Mesenchymal stem cell (in vitro differentiated cells and primary cell): ENCODE measurements around the gene EVX2. TPM values are rescaled to one million over a fixed set of nuclear protein-coding genes. Genes with fewer than 3 reads are reported as not detected.

Experiments
- DNase-seq: peaks from one replicate; pipeline ENCODE4 v3.0.0-alpha.2; 2013
- H2AFZ ChIP-seq: one replicate; pipeline ENCODE4 v1.6.1; 2013; ENCODE audit warnings: low read depth, mild to moderate bottlenecking, control low read depth, inconsistent platforms, low read length, moderate library complexity
- H2AK5ac ChIP-seq: 2 replicates; pipeline ENCODE4 v1.6.1; 2013; ENCODE audit warnings: low read length, moderate library complexity, mild to moderate bottlenecking, inconsistent platforms; ENCODE audit not compliant: severe bottlenecking
- H2BK120ac ChIP-seq: one replicate; pipeline ENCODE4 v1.6.1; 2013; ENCODE audit warnings: low read depth, mild to moderate bottlenecking, inconsistent platforms, low read length, moderate library complexity
- H2BK12ac ChIP-seq, 2 experiments: one replicate each; pipeline ENCODE4 v1.6.1; 2013; ENCODE audit warnings: inconsistent platforms in 2 of 2, low read length in 2 of 2, mild to moderate bottlenecking in 2 of 2, moderate library complexity in 2 of 2, control low read depth in 1 of 2
- H2BK15ac ChIP-seq: one replicate; pipeline ENCODE4 v1.6.1; 2013; ENCODE audit warnings: mild to moderate bottlenecking, low read depth, inconsistent platforms; ENCODE audit not compliant: poor library complexity, severe bottlenecking
- H2BK5ac ChIP-seq: 2 replicates; pipeline ENCODE4 v1.6.1; 2013; ENCODE audit warnings: low read depth, mild to moderate bottlenecking, low read length, control low read depth, inconsistent platforms; ENCODE audit not compliant: poor library complexity, severe bottlenecking
- H3K14ac ChIP-seq, 2 experiments: one replicate each; pipeline ENCODE4 v1.6.1; 2013; ENCODE audit warnings: inconsistent platforms in 2 of 2, low read length in 2 of 2, control low read depth in 1 of 2, mild to moderate bottlenecking in 1 of 2, moderate library complexity in 1 of 2
- H3K18ac ChIP-seq, 2 experiments: one replicate each; pipeline ENCODE4 v1.6.1; 2013; ENCODE audit warnings: inconsistent platforms in 2 of 2, low read length in 2 of 2, control low read depth in 1 of 2, low read depth in 1 of 2, mild to moderate bottlenecking in 1 of 2
- H3K23ac ChIP-seq, 2 experiments: one replicate each; pipeline ENCODE4 v1.6.1; 2013; ENCODE audit warnings: inconsistent platforms in 2 of 2, low read length in 2 of 2, mild to moderate bottlenecking in 2 of 2, moderate library complexity in 2 of 2, control low read depth in 1 of 2
- H3K27ac ChIP-seq: 2 replicates; pipeline ENCODE4 v1.5.1; 2013; ENCODE audit warnings: mild to moderate bottlenecking, moderate library complexity, low read length, control low read depth, inconsistent platforms; ENCODE audit not compliant: poor library complexity, severe bottlenecking
- H3K27me3 ChIP-seq, 2 experiments: 2 replicates each; pipeline versions ENCODE4 v1.6.1 to v1.7.0; 2013; ENCODE audit warnings: low read length in 2 of 2, mild to moderate bottlenecking in 2 of 2, moderate library complexity in 2 of 2, control low read depth in 1 of 2, inconsistent platforms in 1 of 2; ENCODE audit not compliant: control insufficient read depth in 1 of 2, insufficient read depth in 1 of 2
- H3K36me3 ChIP-seq, 2 experiments: 2 replicates each; pipeline versions ENCODE4 v1.6.1 to v1.7.0; 2013; ENCODE audit warnings: low read length in 2 of 2, control low read depth in 1 of 2, inconsistent platforms in 1 of 2, low read depth in 1 of 2, mild to moderate bottlenecking in 1 of 2; ENCODE audit not compliant: insufficient read depth in 2 of 2, control insufficient read depth in 1 of 2
- H3K4ac ChIP-seq, 2 experiments: one replicate each; pipeline ENCODE4 v1.6.1; 2013; ENCODE audit warnings: inconsistent platforms in 2 of 2, low read length in 2 of 2, mild to moderate bottlenecking in 2 of 2, moderate library complexity in 2 of 2, control low read depth in 1 of 2, low read depth in 1 of 2
- H3K4me1 ChIP-seq: 2 replicates; pipeline ENCODE4 v1.6.1; 2013; ENCODE audit warnings: low read depth, low read length, control low read depth; ENCODE audit not compliant: control insufficient read depth, insufficient read depth
- H3K4me2 ChIP-seq: 2 replicates; pipeline ENCODE4 v1.6.1; 2013; ENCODE audit warnings: low read length, mild to moderate bottlenecking, inconsistent platforms; ENCODE audit not compliant: poor library complexity, severe bottlenecking
- H3K4me3 ChIP-seq, 2 experiments: 2 replicates each; pipeline versions ENCODE4 v1.5.1 to v1.7.0; 2013; ENCODE audit warnings: low read length in 2 of 2, mild to moderate bottlenecking in 2 of 2, control low read depth in 1 of 2, low read depth in 1 of 2; ENCODE audit not compliant: insufficient read depth in 1 of 2
- H3K79me1 ChIP-seq: replicated peaks from 2 replicates; pipeline ENCODE4 v1.6.1; 2013; ENCODE audit warnings: mild to moderate bottlenecking, control low read depth, low read length, inconsistent platforms; ENCODE audit not compliant: poor library complexity, severe bottlenecking
- H3K9ac ChIP-seq: 2 replicates; pipeline ENCODE4 v1.7.0; 2013; ENCODE audit warnings: mild to moderate bottlenecking, low read length, moderate library complexity
- H3K9me3 ChIP-seq: 2 replicates; pipeline ENCODE4 v1.7.0; 2013; ENCODE audit warnings: mild to moderate bottlenecking, low read length; ENCODE audit not compliant: control insufficient read depth
- H4K8ac ChIP-seq: one replicate; pipeline ENCODE4 v1.6.1; 2013; ENCODE audit warnings: inconsistent platforms, mild to moderate bottlenecking, low read length, moderate library complexity
- H4K91ac ChIP-seq: one replicate; pipeline ENCODE4 v1.6.1; 2013; ENCODE audit warnings: mild to moderate bottlenecking, low read length, inconsistent platforms
- WGBS: methylation state at CpG from one replicate; pipeline ENCODE4 v1.1.7; 2013; ENCODE audit warnings: mixed read lengths; 5-methylcytosine and 5-hydroxymethylcytosine counted together
- polyA plus RNA-seq, 2 experiments: library from polyadenylated mRNA; stranded (reverse); fragments of 200-250 nt; gene quantifications; one replicate each; pipeline ENCODE4 v1.2.3, GENCODE V29; 2013

The EVX2 gene
- polyA plus RNA-seq (2013, experiment 1 of 2), result not detected
- polyA plus RNA-seq (2013, experiment 2 of 2), result not detected

GRCh38 chr2:176083796-176084261 is at the start of gene EVX2:
Gene EVX2 (minus strand): TSS chr2:176083962. CDS start chr2:176083776, 186 bp downstream.
- no peak within 1 kb of the TSS for H4K91ac ChIP-seq
- peaks cover 0 to 3% of the 10 kb centered on the region in 2 experiments for H3K36me3 ChIP-seq
- no peak within 1 kb of the TSS for H3K4me2 ChIP-seq
- no peaks in the 10 kb centered on the region for H3K9me3 ChIP-seq
- peaks cover 95 to 97% of the 10 kb centered on the region in 2 experiments for H3K27me3 ChIP-seq
- H3K4me1 ChIP-seq, result peaks cover 40% of the 10 kb centered on the region
- no peak within 1 kb of the TSS for H2BK5ac ChIP-seq
- H3K79me1 ChIP-seq, result no peaks in the 10 kb centered on the region
- no peak within 1 kb of the TSS for H2AK5ac ChIP-seq
- no peak within 1 kb of the TSS for H2BK12ac ChIP-seq
- H3K4ac ChIP-seq, result no peak within 1 kb of the TSS
- H3K14ac ChIP-seq, result no peak within 1 kb of the TSS
- no peak within 1 kb of the TSS for H2AFZ ChIP-seq
- no peak within 1 kb of the TSS for H3K23ac ChIP-seq
- 5% methylated on average over 19 of the region's 27 CpGs for WGBS
- H4K8ac ChIP-seq, result no peak within 1 kb of the TSS
- H2BK15ac ChIP-seq, result no peak within 1 kb of the TSS
- DNase-seq, result no peak
- no peak within 1 kb of the TSS for H2BK120ac ChIP-seq
- H3K27ac ChIP-seq, result no peak within 1 kb of the TSS
- no peak within 1 kb of the TSS for H3K9ac ChIP-seq
- H3K18ac ChIP-seq, result no peak within 1 kb of the TSS
- peak within 1 kb of the TSS in 1 of 2 experiments; percentile 24 for H3K4me3 ChIP-seq

GRCh38 chr2:176133389-176133788 is 49.6 kb upstream of the EVX2 start:
- Histone ChIP-seq H4K8ac (no peak overlapping the region), H3K27ac (no peak overlapping the region), H2BK120ac (no peak overlapping the region), H2BK15ac (no peak overlapping the region), H3K4ac (no peak overlapping the region), H2BK12ac (no peak overlapping the region), H3K4me3 (no peak overlapping the region), H3K4me2 (no peak overlapping the region), H2AK5ac (no peak overlapping the region), H3K9me3 (no peaks in the 10 kb centered on the region), H4K91ac (no peak overlapping the region), H3K79me1 (peaks cover 2% of the 10 kb centered on the region), H3K36me3 (no peaks in the 10 kb centered on the region), H2AFZ (no peak overlapping the region), H3K18ac (no peak overlapping the region), H2BK5ac (no peak overlapping the region), H3K23ac (no peak overlapping the region), H3K14ac (no peak overlapping the region), H3K27me3 (peaks cover 0 to 68% of the 10 kb centered on the region in 2 experiments), H3K4me1 (peaks cover 21% of the 10 kb centered on the region), H3K9ac (peak overlapping the region; percentile 96)
- DNase-seq, result no peak

- no peak overlapping the region for H4K91ac ChIP-seq
- no peaks in the 10 kb centered on the region for H3K36me3 ChIP-seq
- H2AFZ ChIP-seq, result no peak overlapping the region
- H3K18ac ChIP-seq, result no peak overlapping the region
- peak overlapping the region; percentile 18 to 82 for H3K4me3 ChIP-seq
- no peak overlapping the region for H3K14ac ChIP-seq
- peaks cover 22% of the 10 kb centered on the region for H3K4me1 ChIP-seq
- H2BK5ac ChIP-seq, result no peak overlapping the region
- H3K9me3 ChIP-seq, result no peaks in the 10 kb centered on the region
- DNase-seq, result peak; percentile 21
- peak overlapping the region; percentile 96 for H3K9ac ChIP-seq
- H3K4ac ChIP-seq, result no peak overlapping the region
- no peak overlapping the region for H2AK5ac ChIP-seq
- H4K8ac ChIP-seq, result no peak overlapping the region
- H2BK15ac ChIP-seq, result no peak overlapping the region
- 8% methylated on average over 33 of the region's 33 CpGs for WGBS
- H2BK12ac ChIP-seq, result no peak overlapping the region
- peak overlapping the region; percentile 23 for H3K27ac ChIP-seq
- peak overlapping the region; percentile 73 for H3K4me2 ChIP-seq
- no peak overlapping the region for H2BK120ac ChIP-seq
- peaks cover 2% of the 10 kb centered on the region for H3K79me1 ChIP-seq
- H3K23ac ChIP-seq, result no peak overlapping the region
- H3K27me3 ChIP-seq, result peaks cover 0 to 71% of the 10 kb centered on the region in 2 experiments
These were observed 48.7 kb upstream of the EVX2 start for GRCh38 chr2:176132205-176133171.

GRCh38 chr2:176131848-176132158 is 48.0 kb upstream of the EVX2 start:
- no peak overlapping the region for H3K23ac ChIP-seq
- H2BK12ac ChIP-seq, result no peak overlapping the region
- peak overlapping the region; percentile 96 for H3K9ac ChIP-seq
- WGBS, result 63% methylated on average over 3 of the region's 4 CpGs
- peaks cover 0 to 68% of the 10 kb centered on the region in 2 experiments for H3K27me3 ChIP-seq
- H4K8ac ChIP-seq, result no peak overlapping the region
- H3K4me2 ChIP-seq, result no peak overlapping the region
- H4K91ac ChIP-seq, result no peak overlapping the region
- DNase-seq, result no peak
- H2BK5ac ChIP-seq, result no peak overlapping the region
- H2BK15ac ChIP-seq, result no peak overlapping the region
- H3K36me3 ChIP-seq, result no peaks in the 10 kb centered on the region
- no peak overlapping the region for H2AK5ac ChIP-seq
- H2AFZ ChIP-seq, result no peak overlapping the region
- H3K4me3 ChIP-seq, result peak overlapping the region in 1 of 2 experiments; percentile 82
- no peak overlapping the region for H3K18ac ChIP-seq
- no peak overlapping the region for H3K14ac ChIP-seq
- H3K4ac ChIP-seq, result no peak overlapping the region
- H3K9me3 ChIP-seq, result no peaks in the 10 kb centered on the region
- peaks cover 22% of the 10 kb centered on the region for H3K4me1 ChIP-seq
- no peak overlapping the region for H3K27ac ChIP-seq
- H3K79me1 ChIP-seq, result peaks cover 2% of the 10 kb centered on the region
- no peak overlapping the region for H2BK120ac ChIP-seq
